Measurements from ENCODE around the gene NAGK.
"Not testable (repeated sequence)": the region's sequence is repeated elsewhere in the genome, so short reads cannot be mapped to it uniquely, and the experiment has no call there.

NAGK gene

GRCh38 chr2:71102981-71103681 is 34.7 kb downstream of the NAGK start:
- TF ChIP-seq JUND (IDR thresholded peaks at IDR 0.05; ENCODE audit: low read depth), result no peak
- DNase-seq (ENCODE audit: low read depth in 1 of 2, low spot score in 1 of 2), result no peak
- in situ Hi-C loops (cut with HindIII; ENCODE audit: low pct_unique_long_range_greater_than_20kb, low sequenced_read_pairs), result no loop called here

GRCh38 chr2:71103809-71104208 is 35.4 kb downstream of the NAGK start:
- no peak for TF ChIP-seq JUND (IDR thresholded peaks at IDR 0.05; ENCODE audit: low read depth)
- DNase-seq (ENCODE audit: low read depth in 1 of 2, low spot score in 1 of 2), result no peak

GRCh38 chr2:71106463-71106862 is 38.0 kb downstream of the NAGK start:
- in situ Hi-C loops (cut with HindIII; ENCODE audit: low pct_unique_long_range_greater_than_20kb, low sequenced_read_pairs); DNase-seq (ENCODE audit: low read depth in 1 of 2, low spot score in 1 of 2): not testable (repeated sequence)

More at GRCh38 chr2:71103809-71104208, 35.4 kb downstream of the NAGK start:
- in situ Hi-C loops (cut with HindIII; ENCODE audit: low pct_unique_long_range_greater_than_20kb, low sequenced_read_pairs), result no loop called here

- in situ Hi-C loops (cut with HindIII; ENCODE audit: low pct_unique_long_range_greater_than_20kb, low sequenced_read_pairs), result no loop called here
- TF ChIP-seq JUND (IDR thresholded peaks at IDR 0.05; ENCODE audit: low read depth), result no peak
- no peak for DNase-seq (ENCODE audit: low read depth in 1 of 2, low spot score in 1 of 2)
These were observed 39.6 kb downstream of the NAGK start for GRCh38 chr2:71108091-71108490.

- no peak for TF ChIP-seq JUND (IDR thresholded peaks at IDR 0.05; ENCODE audit: low read depth)
- in situ Hi-C loops (cut with HindIII; ENCODE audit: low pct_unique_long_range_greater_than_20kb, low sequenced_read_pairs), result no loop called here
- no peak for DNase-seq (ENCODE audit: low read depth in 1 of 2, low spot score in 1 of 2)
These were observed 45.4 kb downstream of the NAGK start for GRCh38 chr2:71113843-71114242.

- in situ Hi-C loops (cut with HindIII; ENCODE audit: low pct_unique_long_range_greater_than_20kb, low sequenced_read_pairs), result no loop called here
- no peak for TF ChIP-seq JUND (IDR thresholded peaks at IDR 0.05; ENCODE audit: low read depth)
- DNase-seq (ENCODE audit: low read depth in 1 of 2, low spot score in 1 of 2), result no peak
These were observed 48.6 kb downstream of the NAGK start for GRCh38 chr2:71117063-71117462.

GRCh38 chr2:71120195-71120594 is 51.7 kb downstream of the NAGK start:
- no peak for TF ChIP-seq JUND (IDR thresholded peaks at IDR 0.05; ENCODE audit: low read depth)
- DNase-seq (ENCODE audit: low read depth in 1 of 2, low spot score in 1 of 2), result peak in 1 of 2 experiments; percentile 87
- in situ Hi-C loops (cut with HindIII; ENCODE audit: low pct_unique_long_range_greater_than_20kb, low sequenced_read_pairs), result no loop called here

- DNase-seq (ENCODE audit: low read depth in 1 of 2, low spot score in 1 of 2), result no peak
- TF ChIP-seq JUND (IDR thresholded peaks at IDR 0.05; ENCODE audit: low read depth), result no peak
- in situ Hi-C loops (cut with HindIII; ENCODE audit: low pct_unique_long_range_greater_than_20kb, low sequenced_read_pairs), result no loop called here
These were observed 53.0 kb downstream of the NAGK start for GRCh38 chr2:71121479-71121878.

- in situ Hi-C loops (cut with HindIII; ENCODE audit: low pct_unique_long_range_greater_than_20kb, low sequenced_read_pairs), result no loop called here
- TF ChIP-seq JUND (IDR thresholded peaks at IDR 0.05; ENCODE audit: low read depth), result no peak
- no peak for DNase-seq (ENCODE audit: low read depth in 1 of 2, low spot score in 1 of 2)
These were observed 54.2 kb downstream of the NAGK start for GRCh38 chr2:71122387-71123298.

GRCh38 chr2:71125506-71126294 is 57.3 kb downstream of the NAGK start:
- in situ Hi-C loops (cut with HindIII; ENCODE audit: low pct_unique_long_range_greater_than_20kb, low sequenced_read_pairs), result no loop called here
- TF ChIP-seq JUND (IDR thresholded peaks at IDR 0.05; ENCODE audit: low read depth), result peak; percentile 26; the same call in 1 of the 2 replicates
- peak in 1 of 2 experiments; percentile 60 for DNase-seq (ENCODE audit: low read depth in 1 of 2, low spot score in 1 of 2)

- in situ Hi-C loops (cut with HindIII; ENCODE audit: low pct_unique_long_range_greater_than_20kb, low sequenced_read_pairs), result no loop called here
- no peak for TF ChIP-seq JUND (IDR thresholded peaks at IDR 0.05; ENCODE audit: low read depth)
- no peak for DNase-seq (ENCODE audit: low read depth in 1 of 2, low spot score in 1 of 2)
These were observed 58.5 kb downstream of the NAGK start for GRCh38 chr2:71126957-71127356.
